HAP-1 (cell line): ENCODE data around the gene ZNF425.
"Not testable (repeated sequence)": the region's sequence is repeated elsewhere in the genome, so short reads cannot be mapped to it uniquely, and the experiment has no call there.

Source experiments
- DNase-seq, 2 experiments: peaks; one replicate each; pipeline ENCODE4 v3.0.0-alpha.2; 2016 to 2020; ENCODE audit warnings: low spot score in 2 of 2
- H3K27me3 ChIP-seq: fragments of 250-450 bp; sonication (Bioruptor Pico); 2 replicates; pipeline ENCODE4 v1.5.1; 2020; ENCODE audit warnings: low read depth, mild to moderate bottlenecking, moderate library complexity
- H3K36me3 ChIP-seq: fragments of 250-450 bp; sonication (Bioruptor Pico); replicated peaks from 2 replicates; pipeline ENCODE4 v1.5.1; 2020; ENCODE audit warnings: mild to moderate bottlenecking
- H3K4me1 ChIP-seq: fragments of 250-450 bp; sonication (Bioruptor Pico); 2 replicates; pipeline ENCODE4 v1.5.1; 2020; ENCODE audit warnings: mild to moderate bottlenecking
- H3K4me3 ChIP-seq: fragments of 250-450 bp; sonication (Bioruptor Pico); 2 replicates; pipeline ENCODE4 v1.5.1; 2020; ENCODE audit warnings: mild to moderate bottlenecking, moderate library complexity
- H3K9me3 ChIP-seq: fragments of 250-450 bp; sonication (Bioruptor Pico); 2 replicates; pipeline ENCODE4 v1.5.1; 2020; ENCODE audit warnings: mild to moderate bottlenecking, moderate library complexity
- in situ Hi-C: fragments of 300-500 bp; cut with MboI; formaldehyde crosslinking; loops from 3 replicates; pipeline ENCODE4 v1.14.3; 2020; ENCODE audit warnings: low sequenced_read_pairs, inconsistent platforms, mixed read lengths

The ZNF425 gene

DNA sequence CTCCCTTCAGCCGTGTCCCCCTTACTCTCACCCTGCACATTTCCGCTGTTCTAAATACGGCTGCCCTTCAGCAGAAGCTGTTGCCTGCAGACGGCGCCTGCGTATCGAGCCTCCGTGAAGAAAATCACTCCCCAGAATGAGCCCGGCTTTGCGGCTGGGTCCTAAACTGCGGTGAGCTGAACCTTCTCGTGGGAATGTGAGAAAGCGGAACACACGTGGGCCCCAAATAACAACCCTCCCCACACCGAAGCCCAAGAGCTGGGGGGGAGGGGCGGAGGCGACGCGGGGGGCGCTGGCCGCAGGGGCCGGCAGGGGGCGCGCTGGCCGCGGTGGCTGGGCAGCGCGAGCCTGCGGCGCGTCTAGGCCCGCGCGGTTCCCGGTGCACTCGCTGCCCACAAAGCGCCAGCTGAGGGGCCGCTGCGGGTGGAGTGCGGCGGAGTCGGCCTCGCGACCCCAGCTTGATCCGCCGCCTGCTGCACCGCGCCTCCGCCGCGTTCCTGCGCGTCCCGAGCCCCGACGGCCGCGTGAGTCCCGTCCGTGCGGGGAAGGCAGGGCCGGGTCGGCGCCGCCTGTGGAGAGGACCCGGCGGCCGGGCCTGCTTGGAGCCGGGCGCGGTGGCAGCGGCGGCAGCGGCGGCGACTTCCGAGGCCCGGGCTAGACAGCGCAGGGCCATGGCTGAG, 21.1 kb upstream of the ZNF425 start, which contains the start of gene ZNF398:
TSS of gene ZNF398 (plus strand) at position 382 of the 680 bp plus-strand sequence. CDS start at position 672, 290 bp downstream.
- Histone ChIP-seq H3K27me3 (no peaks in the 10 kb centered on the region), H3K9me3 (no peaks in the 10 kb centered on the region), H3K36me3 (no peaks in the 10 kb centered on the region), H3K4me1 (peaks cover 26% of the 10 kb centered on the region), H3K4me3 (peak within 1 kb of the TSS; percentile 85)
- DNase-seq, result peak; percentile 65 to 79
- in situ Hi-C loops, result no loop called here

DNA sequence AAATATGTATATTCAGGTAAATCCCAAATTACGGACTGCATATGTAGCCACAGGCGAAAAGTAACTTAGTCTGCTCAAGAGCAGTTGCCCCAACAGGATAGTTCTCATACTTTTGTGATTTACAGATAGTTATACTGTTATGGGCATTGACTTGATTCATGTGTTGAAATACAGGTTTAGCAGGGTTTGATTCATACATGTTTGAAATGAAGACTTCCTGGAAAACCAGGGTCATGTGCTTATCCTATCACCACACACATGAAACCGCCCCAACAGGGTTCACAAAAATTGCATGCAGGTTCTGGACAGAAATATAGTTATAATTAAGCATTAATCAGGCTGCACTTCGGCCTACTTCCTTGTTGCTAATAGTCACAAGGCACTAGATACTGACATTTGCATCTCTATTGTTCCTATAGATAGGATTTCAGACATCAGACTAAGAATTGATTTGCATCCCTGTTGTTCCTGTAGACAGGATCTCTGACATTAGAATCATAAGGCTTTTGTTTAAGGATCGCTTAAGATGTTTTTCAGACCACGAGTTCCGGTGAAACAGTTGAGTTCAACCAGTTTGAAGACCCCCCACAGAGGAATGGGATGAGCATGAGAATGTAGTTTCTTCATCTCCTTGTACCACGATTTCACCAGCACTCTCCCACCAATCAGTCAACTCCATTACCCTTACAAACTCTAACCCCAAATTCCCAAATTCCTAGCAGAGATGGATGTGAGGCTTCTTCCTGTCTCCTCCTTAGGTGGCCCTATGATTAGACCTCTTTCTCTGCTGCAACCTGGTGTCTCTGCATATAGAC, 19.1 kb upstream of the ZNF425 start:
- Histone ChIP-seq H3K27me3 (no peaks in the 10 kb centered on the region), H3K36me3 (no peaks in the 10 kb centered on the region), H3K9me3 (no peaks in the 10 kb centered on the region), H3K4me3 (no peak overlapping the region), H3K4me1 (peaks cover 26% of the 10 kb centered on the region)
- in situ Hi-C loops, result no loop called here
- DNase-seq, result peak; percentile 38 to 87

DNA sequence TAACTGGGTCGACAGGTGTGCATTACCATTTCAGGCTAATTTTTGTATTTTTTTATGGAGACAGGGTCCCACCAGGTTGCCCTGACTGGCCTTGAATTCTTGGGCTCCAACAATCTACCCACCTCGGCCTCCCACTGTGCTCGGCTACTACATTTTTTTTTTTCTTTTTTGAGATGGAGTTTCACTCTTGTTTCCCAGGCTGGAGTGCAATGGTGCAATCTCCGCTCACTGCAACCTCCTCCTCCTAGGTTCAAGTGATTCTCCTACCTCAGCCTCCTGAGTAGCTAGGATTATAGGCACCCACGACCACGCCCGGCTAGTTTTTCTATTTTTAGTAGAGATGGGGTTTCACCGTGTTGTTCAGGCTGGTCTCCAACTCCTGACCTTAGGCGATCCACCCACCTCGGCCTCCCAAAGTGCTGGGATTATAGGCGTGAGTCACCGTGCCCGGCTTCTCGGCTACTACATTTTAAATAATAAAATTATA, 18.4 kb upstream of the ZNF425 start:
- in situ Hi-C loops, H3K36me3 ChIP-seq, H3K27me3 ChIP-seq, H3K9me3 ChIP-seq, H3K4me3 ChIP-seq: not testable (repeated sequence)
- DNase-seq, result peak in 1 of 2 experiments; percentile 53
- H3K4me1 ChIP-seq, result peaks cover 26% of the 10 kb centered on the region

DNA sequence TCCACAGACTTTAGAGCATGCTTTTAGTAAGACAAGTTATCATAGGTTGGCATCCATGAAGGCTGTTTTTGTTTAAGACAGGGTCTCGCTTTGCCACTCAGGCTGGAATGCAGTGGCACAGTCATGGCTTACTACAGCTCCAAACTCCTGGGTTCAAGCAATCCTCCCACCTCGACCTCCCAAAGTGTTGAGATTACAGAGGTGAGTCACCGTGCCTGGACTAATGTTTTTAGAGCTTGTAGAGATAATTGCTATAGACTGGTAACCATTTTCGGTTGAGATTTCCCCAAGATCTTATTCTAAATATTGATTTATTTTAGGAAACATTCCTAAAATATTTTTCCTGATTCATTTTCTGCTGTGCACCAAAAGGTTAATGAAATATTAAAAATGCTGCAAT, 15.8 kb upstream of the ZNF425 start:
- in situ Hi-C loops, result no loop called here
- Histone ChIP-seq H3K9me3 (no peaks in the 10 kb centered on the region), H3K4me3 (no peak overlapping the region), H3K36me3 (no peaks in the 10 kb centered on the region), H3K27me3 (no peaks in the 10 kb centered on the region), H3K4me1 (peaks cover 25% of the 10 kb centered on the region)
- no peak for DNase-seq

DNA sequence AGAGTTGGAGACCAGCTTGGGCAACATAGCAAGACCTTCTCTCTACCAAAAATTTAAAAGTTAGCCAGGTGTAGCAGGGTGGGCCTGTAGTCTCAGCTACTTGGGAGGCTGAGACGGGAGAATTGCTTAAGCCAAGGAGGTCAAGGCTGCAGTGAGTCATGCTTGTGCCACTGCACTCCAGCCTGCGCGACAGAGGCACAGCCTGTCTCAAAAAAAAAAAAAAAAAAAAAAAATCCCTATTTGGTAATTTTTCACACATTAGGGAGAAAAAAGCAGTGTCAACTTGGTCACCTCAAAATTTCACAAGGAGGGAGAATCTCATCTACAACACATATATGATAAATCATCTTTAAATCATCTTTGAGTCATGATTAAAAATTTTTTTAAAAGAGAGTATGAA, 14.7 kb upstream of the ZNF425 start:
- Histone ChIP-seq H3K36me3 (no peaks in the 10 kb centered on the region), H3K4me3 (no peak overlapping the region), H3K4me1 (peaks cover 16% of the 10 kb centered on the region), H3K27me3 (no peaks in the 10 kb centered on the region), H3K9me3 (no peaks in the 10 kb centered on the region)
- DNase-seq, result no peak
- in situ Hi-C loops, result no loop called here

DNA sequence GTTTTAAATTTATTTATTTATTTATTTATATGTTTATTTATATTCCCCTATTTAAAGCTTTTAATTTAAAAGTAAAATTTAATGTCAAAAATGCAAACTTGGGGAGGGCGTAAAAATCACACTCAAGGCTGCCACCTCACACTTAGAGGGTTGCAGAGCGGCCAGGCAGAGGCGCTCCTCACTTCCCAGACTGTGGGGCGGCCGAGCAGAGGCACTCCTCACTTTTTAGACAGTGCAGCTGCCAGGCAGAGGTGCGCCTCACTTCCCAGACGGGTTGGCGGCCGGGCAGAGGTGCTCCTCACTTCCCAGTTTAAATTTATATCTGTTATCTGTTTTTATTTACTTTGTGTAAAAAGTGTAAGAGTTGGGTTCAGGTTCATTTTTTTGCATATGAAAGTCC, 10.0 kb upstream of the ZNF425 start:
- in situ Hi-C loops, result no loop called here
- Histone ChIP-seq H3K36me3 (peaks cover 8% of the 10 kb centered on the region), H3K4me1 (no peaks in the 10 kb centered on the region), H3K9me3 (peaks cover 3% of the 10 kb centered on the region; the same call in 1 of the 2 replicates), H3K4me3 (no peak overlapping the region), H3K27me3 (no peaks in the 10 kb centered on the region)
- no peak for DNase-seq

DNA sequence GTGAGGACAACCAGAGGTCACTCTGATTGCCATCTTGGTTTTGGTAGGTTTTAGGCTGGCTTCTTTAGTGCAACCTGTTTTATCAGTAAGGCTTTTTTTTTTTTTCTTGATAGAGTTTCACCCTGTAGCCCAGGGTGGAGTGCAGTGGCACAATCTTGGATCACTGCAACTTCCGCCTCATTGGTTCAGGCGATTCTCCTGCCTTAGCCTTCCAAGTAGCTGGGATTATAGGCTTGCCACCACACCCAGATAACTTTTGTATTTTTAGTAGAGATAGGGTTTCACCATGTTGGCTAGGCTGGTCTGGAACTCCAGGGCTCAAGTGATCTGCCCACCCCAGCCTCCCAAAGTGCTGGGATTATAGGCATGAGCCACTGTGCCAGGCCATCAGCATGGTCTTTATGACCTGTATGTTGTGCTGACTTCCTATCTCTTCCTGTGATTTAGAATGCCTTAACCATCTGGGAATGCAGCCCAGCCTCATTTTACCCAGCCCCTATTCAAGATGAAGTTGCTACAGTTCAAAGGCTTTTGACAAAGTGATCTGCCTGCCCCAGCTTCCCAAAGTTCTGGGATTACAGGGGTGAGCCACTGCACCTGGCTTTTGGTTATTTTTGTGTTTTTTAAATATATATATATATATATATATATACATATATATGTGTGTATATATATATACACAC, 7.0 kb upstream of the ZNF425 start:
- Histone ChIP-seq H3K9me3 (peaks cover 15% of the 10 kb centered on the region; the same call in 1 of the 2 replicates), H3K36me3 (peaks cover 32% of the 10 kb centered on the region), H3K4me3 (no peak overlapping the region), H3K27me3 (no peaks in the 10 kb centered on the region), H3K4me1 (peaks cover 2% of the 10 kb centered on the region; the same call in 1 of the 2 replicates)
- in situ Hi-C loops, result no loop called here
- DNase-seq, result no peak

DNA sequence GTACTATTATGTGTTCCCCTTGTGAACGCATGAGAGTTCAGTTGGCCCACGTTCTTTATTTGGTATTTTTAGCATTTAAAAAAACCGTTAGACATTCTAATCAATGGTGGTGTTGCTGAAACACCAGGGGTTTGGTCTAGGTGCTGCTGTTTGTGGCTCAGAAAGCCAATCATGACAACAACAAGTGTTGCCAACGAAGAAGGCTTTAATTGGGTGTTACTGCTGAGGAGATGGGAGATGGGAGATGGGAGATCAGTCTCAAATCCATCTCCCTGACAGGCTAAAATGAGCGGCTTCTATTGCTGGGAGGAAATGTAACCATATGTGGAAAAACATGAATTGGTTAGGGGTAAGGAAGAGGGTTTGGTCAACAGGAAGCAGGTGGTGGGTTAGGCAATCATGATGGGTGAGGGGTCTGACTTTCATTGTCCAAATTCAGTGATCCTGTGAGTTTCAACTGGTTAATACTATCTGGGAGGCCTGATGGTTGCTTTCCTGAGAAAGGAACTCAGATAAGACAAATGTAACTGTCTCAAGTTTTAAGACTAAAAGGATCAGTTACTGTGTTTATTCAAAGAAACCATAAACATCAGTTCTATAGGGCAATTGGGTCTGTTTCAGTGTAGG, 4.6 kb upstream of the ZNF425 start:
- no peak overlapping the region for H3K4me3 ChIP-seq
- in situ Hi-C loops, result no loop called here
- H3K9me3 ChIP-seq, result peaks cover 15% of the 10 kb centered on the region; the same call in 1 of the 2 replicates
- peaks cover 7% of the 10 kb centered on the region; the same call in 1 of the 2 replicates for H3K4me1 ChIP-seq
- DNase-seq, result no peak
- no peaks in the 10 kb centered on the region for H3K27me3 ChIP-seq
- H3K36me3 ChIP-seq, result peaks cover 32% of the 10 kb centered on the region

DNA sequence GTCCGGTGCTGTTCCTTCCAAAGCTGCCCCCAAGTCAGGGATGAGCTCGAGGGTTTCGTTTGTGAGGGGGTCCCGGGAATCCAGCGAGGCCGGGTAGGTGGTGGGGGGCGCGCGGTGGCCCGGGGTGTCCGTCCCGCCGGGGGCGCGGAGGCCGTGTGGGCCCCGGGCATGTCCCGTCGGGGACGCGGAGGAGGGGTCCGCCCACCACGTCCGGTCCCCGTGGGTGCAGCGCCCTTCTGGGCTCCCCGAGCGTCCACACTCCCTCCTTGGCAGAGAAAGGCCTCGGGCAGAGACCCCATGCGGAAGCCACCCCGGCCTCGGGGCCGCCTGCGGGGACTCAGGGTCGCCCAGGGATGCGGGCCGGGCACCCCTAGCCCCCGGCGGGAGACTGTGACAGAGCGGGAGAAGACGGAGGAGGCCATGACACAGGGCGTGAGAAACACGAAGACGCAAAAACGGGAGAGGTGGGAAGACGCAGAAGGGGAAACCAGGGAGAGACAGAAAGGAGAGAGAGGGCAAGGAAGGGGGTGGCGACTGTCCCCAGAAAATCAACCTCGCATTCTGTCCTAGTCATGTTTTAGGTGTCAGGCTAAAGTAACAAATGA, 640 bp upstream of the ZNF425 start:
- peaks cover 15% of the 10 kb centered on the region; the same call in 1 of the 2 replicates for H3K9me3 ChIP-seq
- H3K27me3 ChIP-seq, result no peaks in the 10 kb centered on the region
- in situ Hi-C loops, result no loop called here
- H3K4me1 ChIP-seq, result peaks cover 7% of the 10 kb centered on the region; the same call in 1 of the 2 replicates
- peak in 1 of 2 experiments; percentile 65 for DNase-seq
- H3K36me3 ChIP-seq, result peaks cover 30% of the 10 kb centered on the region
- peak overlapping the region; percentile 90 for H3K4me3 ChIP-seq

DNA sequence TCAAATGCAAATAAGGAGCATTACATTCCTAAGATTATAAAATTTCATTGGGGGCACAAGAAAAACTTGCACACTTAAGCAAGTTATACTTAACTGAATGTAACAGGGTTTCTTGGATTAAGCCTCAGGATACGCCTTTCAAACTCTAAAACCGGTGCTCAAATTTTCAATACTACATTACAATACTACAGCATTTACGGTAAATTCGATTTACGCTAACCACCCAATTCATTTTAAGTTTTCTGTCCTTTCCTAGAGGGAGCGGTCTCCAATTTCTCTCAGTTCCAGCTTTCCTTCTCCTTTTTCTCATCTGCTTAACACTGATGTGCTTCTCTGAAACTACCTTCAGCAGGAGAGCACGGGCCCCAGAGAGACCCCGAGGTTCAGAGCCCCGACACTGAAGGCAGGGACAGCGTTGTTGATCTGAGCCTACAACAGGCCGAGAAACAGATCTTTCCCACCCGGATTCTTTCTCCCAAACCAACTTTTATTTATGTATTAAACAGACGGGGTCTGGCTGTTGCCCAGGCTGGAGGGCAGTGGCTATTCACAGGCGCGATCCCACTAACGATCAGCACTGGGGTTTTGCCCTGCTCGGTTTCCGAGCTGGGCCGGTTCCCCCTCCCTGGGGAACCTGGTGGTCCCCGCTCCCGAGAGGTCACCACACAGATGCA, 798 bp downstream of the ZNF425 start:
- DNase-seq, result peak in 1 of 2 experiments; percentile 19
- peak overlapping the region; percentile 90 for H3K4me3 ChIP-seq
- H3K4me1 ChIP-seq, result peaks cover 7% of the 10 kb centered on the region; the same call in 1 of the 2 replicates
- peaks cover 15% of the 10 kb centered on the region for H3K36me3 ChIP-seq
- in situ Hi-C loops, result no loop called here
- no peaks in the 10 kb centered on the region for H3K27me3 ChIP-seq
- peaks cover 5% of the 10 kb centered on the region; the same call in 1 of the 2 replicates for H3K9me3 ChIP-seq

DNA sequence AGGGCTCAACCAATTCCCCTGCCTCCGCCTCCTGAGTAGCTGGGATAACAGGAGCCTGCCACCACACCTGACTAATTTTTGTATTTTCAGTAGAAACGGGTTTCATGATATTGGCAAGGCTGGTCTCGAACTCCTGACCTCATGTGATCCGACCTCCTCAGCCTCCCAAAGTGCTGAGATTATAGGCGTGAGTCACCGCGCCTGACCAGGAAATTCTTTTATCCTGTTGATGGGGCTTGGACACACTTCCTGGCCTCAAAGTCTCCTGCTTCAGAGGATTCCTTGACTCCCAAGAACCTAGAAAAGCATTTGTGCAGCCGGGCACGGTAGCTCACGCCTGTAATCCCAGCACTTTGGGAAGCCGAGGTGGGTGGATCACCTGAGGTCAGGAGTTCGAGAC, 16.2 kb downstream of the ZNF425 start:
- in situ Hi-C loops, result no loop called here
- H3K9me3 ChIP-seq, result no peaks in the 10 kb centered on the region
- no peaks in the 10 kb centered on the region for H3K36me3 ChIP-seq
- H3K4me1 ChIP-seq, result no peaks in the 10 kb centered on the region
- H3K27me3 ChIP-seq, result no peaks in the 10 kb centered on the region
- H3K4me3 ChIP-seq, result no peak overlapping the region
- DNase-seq, result no peak

DNA sequence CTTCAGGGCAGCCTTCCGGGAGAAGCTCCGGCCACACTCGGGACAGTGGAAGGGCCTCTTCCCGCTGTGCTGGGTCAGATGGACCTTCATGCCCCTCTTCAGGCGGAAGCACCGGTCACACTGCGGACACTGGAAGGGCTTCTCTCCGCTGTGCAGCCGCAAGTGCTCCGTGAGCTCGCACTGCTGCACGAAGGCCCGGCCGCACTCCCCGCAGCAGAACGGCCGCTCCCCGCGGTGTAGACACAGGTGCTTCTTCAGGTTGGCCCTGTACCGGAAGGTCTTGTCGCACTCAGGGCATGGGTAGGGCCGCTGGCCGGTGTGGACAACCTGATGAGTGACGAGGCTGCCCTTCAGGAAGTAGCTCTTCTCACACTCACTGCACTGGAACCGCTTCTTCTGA, 21.4 kb downstream of the ZNF425 start:
- Histone ChIP-seq H3K4me1 (no peaks in the 10 kb centered on the region), H3K4me3 (no peak overlapping the region), H3K27me3 (no peaks in the 10 kb centered on the region), H3K36me3 (no peaks in the 10 kb centered on the region), H3K9me3 (no peaks in the 10 kb centered on the region)
- no peak for DNase-seq
- in situ Hi-C loops, result no loop called here
